Loucy (cell line): ENCODE data around the gene VWA3A.
A peak's percentile ranks its signal among the peaks of the same experiment; 100 is the strongest.

Source experiments
- H2AFZ ChIP-seq: fragments of 200-600 bp; sonication (generic); 2 replicates; pipeline ENCODE4 v1.6.0; 2016; ENCODE audit warnings: antibody characterized with exemption, mild to moderate bottlenecking, low read length, moderate library complexity
- H3F3A ChIP-seq: fragments of 200-600 bp; 2 replicates; pipeline ENCODE4 v1.6.0; 2016; ENCODE audit warnings: antibody characterized with exemption, low read depth, mild to moderate bottlenecking
- H3K27me3 ChIP-seq: fragments of 200-600 bp; sonication (generic); 2 replicates; pipeline ENCODE4 v1.6.1; 2014; ENCODE audit warnings: low read length, mild to moderate bottlenecking; ENCODE audit not compliant: insufficient read depth, poor library complexity, severe bottlenecking
- H3K36me3 ChIP-seq: fragments of 200-600 bp; sonication (generic); 2 replicates; pipeline ENCODE4 v1.6.1; 2016; ENCODE audit warnings: low read length; ENCODE audit not compliant: insufficient read depth
- H3K4me1 ChIP-seq: fragments of 200-600 bp; sonication (generic); 2 replicates; pipeline ENCODE4 v1.5.1; 2014; ENCODE audit warnings: low read length, mild to moderate bottlenecking; ENCODE audit not compliant: insufficient read depth, poor library complexity, severe bottlenecking
- H3K4me2 ChIP-seq: fragments of 200-600 bp; sonication (generic); 2 replicates; pipeline ENCODE4 v1.6.0; 2014; ENCODE audit warnings: antibody characterized with exemption, low read length, low read depth, mild to moderate bottlenecking; ENCODE audit not compliant: poor library complexity, severe bottlenecking
- H3K4me3 ChIP-seq: fragments of 200-600 bp; sonication (generic); 2 replicates; pipeline ENCODE4 v1.5.1; 2014; ENCODE audit warnings: low read length, mild to moderate bottlenecking, mixed read lengths; ENCODE audit not compliant: poor library complexity, severe bottlenecking
- H3K79me2 ChIP-seq: fragments of 200-600 bp; sonication (generic); 2 replicates; pipeline ENCODE4 v1.6.1; 2014; ENCODE audit warnings: low read length; ENCODE audit not compliant: insufficient read depth
- H3K9ac ChIP-seq: fragments of 200-600 bp; sonication (generic); 2 replicates; pipeline ENCODE4 v1.6.0; 2014; ENCODE audit warnings: mild to moderate bottlenecking, low read depth, low read length, moderate library complexity; ENCODE audit not compliant: poor library complexity, severe bottlenecking
- H3K9me2 ChIP-seq: fragments of 200-600 bp; sonication (generic); replicated peaks from 2 replicates; pipeline ENCODE4 v1.6.1; 2016; ENCODE audit warnings: low read depth, low read length, mixed read lengths
- H3K9me3 ChIP-seq: fragments of 200-600 bp; sonication (generic); 2 replicates; pipeline ENCODE4 v1.6.1; 2014; ENCODE audit warnings: mild to moderate bottlenecking, antibody characterized with exemption, low read length, low read depth; ENCODE audit not compliant: insufficient read depth
- H4K20me1 ChIP-seq: fragments of 200-600 bp; sonication (generic); 2 replicates; pipeline ENCODE4 v1.6.0; 2014; ENCODE audit warnings: antibody characterized with exemption, low read length, mild to moderate bottlenecking; ENCODE audit not compliant: insufficient read depth, poor library complexity, severe bottlenecking
- CTCF ChIP-seq: fragments of 200-600 bp; sonication (generic); conservative IDR thresholded peaks from 2 replicates; pipeline ENCODE4 v1.5.1; 2014; ENCODE audit warnings: mild to moderate bottlenecking, antibody characterized with exemption, low read length
- EZH2phosphoT487 ChIP-seq: fragments of 200-600 bp; IDR thresholded peaks from 2 replicates; pipeline ENCODE4 v1.6.1; 2018; ENCODE audit warnings: antibody characterized with exemption, mild to moderate bottlenecking, moderate library complexity, borderline replicate concordance

The VWA3A gene

GRCh38 chr16:22098405-22099255 is 6.3 kb downstream of the VWA3A start:
- no peaks in the 10 kb centered on the region for H3K79me2 ChIP-seq
- TF ChIP-seq EZH2phosphoT487 (no peak), CTCF (peak; percentile 80)
- no peaks in the 10 kb centered on the region for H3K4me1 ChIP-seq
- H3K27me3 ChIP-seq = no peaks in the 10 kb centered on the region
- H3F3A ChIP-seq = no peaks in the 10 kb centered on the region
- no peaks in the 10 kb centered on the region for H3K9me2 ChIP-seq
- H3K36me3 ChIP-seq = no peaks in the 10 kb centered on the region
- peak overlapping the region; percentile 16 for H3K4me2 ChIP-seq
- no peaks in the 10 kb centered on the region for H3K9me3 ChIP-seq
- no peak overlapping the region for H3K4me3 ChIP-seq
- H2AFZ ChIP-seq = peak overlapping the region; percentile 61; the same call in 1 of the 2 replicates
- no peaks in the 10 kb centered on the region for H4K20me1 ChIP-seq
- no peak overlapping the region for H3K9ac ChIP-seq

- H3K9ac ChIP-seq = no peak overlapping the region
- no peak overlapping the region for H3K4me3 ChIP-seq
- no peaks in the 10 kb centered on the region for H3K79me2 ChIP-seq
- H3K4me1 ChIP-seq = no peaks in the 10 kb centered on the region
- H2AFZ ChIP-seq = peak overlapping the region; percentile 61; the same call in 1 of the 2 replicates
- H3K9me2 ChIP-seq = no peaks in the 10 kb centered on the region
- no peaks in the 10 kb centered on the region for H4K20me1 ChIP-seq
- H3K36me3 ChIP-seq = no peaks in the 10 kb centered on the region
- no peaks in the 10 kb centered on the region for H3K9me3 ChIP-seq
- no peaks in the 10 kb centered on the region for H3F3A ChIP-seq
- TF ChIP-seq CTCF (no peak), EZH2phosphoT487 (no peak)
- no peaks in the 10 kb centered on the region for H3K27me3 ChIP-seq
- no peak overlapping the region for H3K4me2 ChIP-seq
These were observed 7.1 kb downstream of the VWA3A start for GRCh38 chr16:22099256-22099975.

GRCh38 chr16:22103441-22103840 is 11.1 kb downstream of the VWA3A start:
- H3K9me2 ChIP-seq = no peaks in the 10 kb centered on the region
- TF ChIP-seq EZH2phosphoT487 (no peak), CTCF (no peak)
- H3K27me3 ChIP-seq = no peaks in the 10 kb centered on the region
- H3F3A ChIP-seq = no peaks in the 10 kb centered on the region
- no peak overlapping the region for H2AFZ ChIP-seq
- no peak overlapping the region for H3K4me2 ChIP-seq
- no peaks in the 10 kb centered on the region for H4K20me1 ChIP-seq
- no peak overlapping the region for H3K9ac ChIP-seq
- H3K4me3 ChIP-seq = no peak overlapping the region
- H3K9me3 ChIP-seq = no peaks in the 10 kb centered on the region
- no peaks in the 10 kb centered on the region for H3K79me2 ChIP-seq
- H3K36me3 ChIP-seq = no peaks in the 10 kb centered on the region
- peaks cover 2% of the 10 kb centered on the region for H3K4me1 ChIP-seq
